HCT116 (cell line): ENCODE results near the gene SOX18. TPM values are rescaled to one million over a fixed set of nuclear protein-coding genes. Genes with fewer than 3 reads are reported as not detected.

Experiments used
- ATAC-seq: fragments of 200-7000 bp; cut with Tn5 transposase; 2 replicates; pipeline ENCODE4 v1.9.1; 2020; ENCODE audit warnings: mild to moderate bottlenecking, moderate library complexity
- BruUV-seq: library from RNA; stranded (reverse); fragments of 400-500 nt; replicated peaks from 2 replicates; lab custom pipeline; 2021; lab: Mats Ljungman, UMichigan
- CTCF ChIA-PET: fragments of 300-600 bp; sonication (Branson Sonifier 250); formaldehyde crosslinking; loops from one replicate; lab custom pipeline; 2021; ENCODE audit warnings: antibody characterized with exemption; lab: Charles Lee
- POLR2A ChIA-PET: fragments of 300-600, 350-600 bp; sonication (Branson Sonifier 250); formaldehyde crosslinking; loops from one replicate; lab custom pipeline; 2021; ENCODE audit warnings: antibody characterized with exemption; lab: Charles Lee
- RAD21 ChIA-PET, 2 experiments: fragments of 300-600 bp; sonication (Branson Sonifier 250); formaldehyde crosslinking; loops; one replicate each; lab custom pipeline; 2023; ENCODE audit warnings: low total read pairs in 2 of 2; ENCODE audit not compliant: uncharacterized antibody in 2 of 2, unreplicated experiment in 2 of 2, low non-redundant PET in 1 of 2; lab: Charles Lee
- DNase-seq: peaks from one replicate; pipeline ENCODE4 v3.0.0-alpha.2; 2010; ENCODE audit warnings: low read depth, low spot score
- H2AFZ ChIP-seq: fragments of 200-600 bp; shearing (Covaris generic), sonication (generic); 2 replicates; pipeline ENCODE4 v1.6.1; 2017; ENCODE audit warnings: low read depth, mixed run types, mixed read lengths, antibody characterized with exemption, low read length; ENCODE audit not compliant: poor library complexity, severe bottlenecking
- H3K27ac ChIP-seq: 2 replicates; pipeline ENCODE4 v1.5.1; 2012; ENCODE audit warnings: low read depth, low read length
- H3K27me3 ChIP-seq: fragments of 200-600 bp; sonication (generic); 2 replicates; pipeline ENCODE4 v1.6.1; 2016; ENCODE audit warnings: mixed run types, low read length, mixed read lengths; ENCODE audit not compliant: insufficient read depth
- H3K36me3 ChIP-seq, 2 experiments: fragments of 200-500 bp in 1 of 2; fragments of 200-600 bp in 1 of 2; sonication (Bioruptor generic) in 1 of 2; sonication (generic) in 1 of 2; 2 replicates each; pipeline versions ENCODE4 v1.5.1 to v1.6.1; 2014 to 2016; ENCODE audit warnings: low read length in 2 of 2, inconsistent platforms in 1 of 2, mixed read lengths in 1 of 2, mixed run types in 1 of 2; ENCODE audit not compliant: insufficient read depth in 2 of 2, control insufficient read depth in 1 of 2
- H3K4me1 ChIP-seq, 2 experiments: fragments of 200-600 bp in 1 of 2; sonication (generic) in 1 of 2; 2 replicates each; pipeline versions ENCODE4 v1.5.1 to v1.6.1; 2012 to 2017; ENCODE audit warnings: low read length in 2 of 2, inconsistent platforms in 1 of 2, mild to moderate bottlenecking in 1 of 2, mixed read lengths in 1 of 2, mixed run types in 1 of 2, moderate library complexity in 1 of 2; ENCODE audit not compliant: insufficient read depth in 2 of 2, control insufficient read depth in 1 of 2
- H3K4me2 ChIP-seq: fragments of 200-600 bp; sonication (generic); 2 replicates; pipeline ENCODE4 v1.6.1; 2017; ENCODE audit warnings: mixed run types, low read length, mixed read lengths
- H3K4me3 ChIP-seq, 2 experiments: fragments of 200-600 bp in 1 of 2; sonication (generic) in 1 of 2; replicated peaks in 1 of 2; 2 replicates each; pipeline ENCODE4 v1.5.1; 2011 to 2016; ENCODE audit warnings: low read length in 2 of 2, control low read depth in 1 of 2, low read depth in 1 of 2, mild to moderate bottlenecking in 1 of 2, mixed read lengths in 1 of 2, mixed run types in 1 of 2
- H3K79me2 ChIP-seq: fragments of 200-600 bp; sonication (generic); 2 replicates; pipeline ENCODE4 v1.6.1; 2017; ENCODE audit warnings: mild to moderate bottlenecking, mixed run types, low read length, moderate library complexity, mixed read lengths; ENCODE audit not compliant: insufficient read depth
- H3K9ac ChIP-seq: fragments of 200-600 bp; sonication (generic); 2 replicates; pipeline ENCODE4 v1.6.1; 2016; ENCODE audit warnings: low read length, mixed read lengths
- H3K9me2 ChIP-seq: fragments of 200-600 bp; sonication (generic), shearing (Covaris generic); 2 replicates; pipeline ENCODE4 v1.6.1; 2017; ENCODE audit warnings: mixed run types, mild to moderate bottlenecking, moderate library complexity; ENCODE audit not compliant: insufficient read depth
- H3K9me3 ChIP-seq, 2 experiments: fragments of 200-500 bp in 1 of 2; fragments of 200-600 bp in 1 of 2; sonication (Bioruptor generic) in 1 of 2; sonication (generic) in 1 of 2; 2 replicates each; pipeline ENCODE4 v1.6.1; 2014 to 2017; ENCODE audit warnings: low read length in 2 of 2, mixed read lengths in 2 of 2, inconsistent platforms in 1 of 2, low read depth in 1 of 2, mild to moderate bottlenecking in 1 of 2, mixed run types in 1 of 2, moderate library complexity in 1 of 2; ENCODE audit not compliant: control insufficient read depth in 1 of 2, insufficient read depth in 1 of 2
- H4K20me1 ChIP-seq: fragments of 200-600 bp; sonication (generic), shearing (Covaris generic); 2 replicates; pipeline ENCODE4 v1.6.1; 2017; ENCODE audit warnings: mixed run types, mild to moderate bottlenecking, moderate library complexity; ENCODE audit not compliant: insufficient read depth
- CBX3 ChIP-seq: IDR thresholded peaks from 2 replicates; pipeline ENCODE4 v1.6.1; 2012; ENCODE audit warnings: low read depth
- CTCF ChIP-seq, 3 experiments: fragments of 200-600 bp in 1 of 3; sonication (generic) in 1 of 3; IDR thresholded peaks in 2 of 3; conservative IDR thresholded peaks in 1 of 3; 2 replicates each; pipeline ENCODE4 v1.5.1; 2012 to 2017; ENCODE audit warnings: low read depth in 2 of 3, low read length in 2 of 3, antibody characterized with exemption in 1 of 3, borderline replicate concordance in 1 of 3, control low read depth in 1 of 3, mild to moderate bottlenecking in 1 of 3, mixed read lengths in 1 of 3, mixed run types in 1 of 3, moderate library complexity in 1 of 3; ENCODE audit not compliant: insufficient read depth in 1 of 3
- EGR1 ChIP-seq: IDR thresholded peaks from 2 replicates; pipeline ENCODE4 v1.6.1; 2012; ENCODE audit warnings: low read depth
- ELF1 ChIP-seq: IDR thresholded peaks from 2 replicates; pipeline ENCODE4 v1.6.1; 2012; ENCODE audit warnings: low read depth, borderline replicate concordance
- EZH2 ChIP-seq: fragments of 200-600 bp; sonication (generic); IDR thresholded peaks from 2 replicates; pipeline ENCODE4 v1.6.1; 2017; ENCODE audit warnings: antibody characterized with exemption, mixed run types
- EZH2phosphoT487 ChIP-seq: fragments of 200-600 bp; IDR thresholded peaks from 2 replicates; pipeline ENCODE4 v1.6.1; 2018; ENCODE audit warnings: antibody characterized with exemption, borderline replicate concordance
- FOSL1 ChIP-seq: IDR thresholded peaks from 2 replicates; pipeline ENCODE4 v1.6.1; 2012; ENCODE audit warnings: low read depth
- JUND ChIP-seq: IDR thresholded peaks from 2 replicates; pipeline ENCODE4 v1.6.1; 2012
- MAX ChIP-seq: IDR thresholded peaks from 2 replicates; pipeline ENCODE4 v1.6.1; 2012
- POLR2A ChIP-seq: IDR thresholded peaks from 2 replicates; pipeline ENCODE4 v1.7.0; 2011; ENCODE audit warnings: borderline replicate concordance; ENCODE audit not compliant: insufficient read depth, insufficient read length; ENCODE audit errors: extremely low read depth
- POLR2AphosphoS5 ChIP-seq: IDR thresholded peaks from 2 replicates; pipeline ENCODE4 v1.6.1; 2011; ENCODE audit warnings: mild to moderate bottlenecking, low read depth, low read length, moderate library complexity
- RAD21 ChIP-seq: IDR thresholded peaks from 2 replicates; pipeline ENCODE4 v1.6.1; 2012; ENCODE audit warnings: low read depth, mild to moderate bottlenecking
- SIN3A ChIP-seq: IDR thresholded peaks from 2 replicates; pipeline ENCODE4 v1.6.1; 2012; ENCODE audit warnings: low read depth
- TCF7L2 ChIP-seq: IDR thresholded peaks from 2 replicates; pipeline ENCODE4 v1.7.0; 2011; ENCODE audit warnings: borderline replicate concordance, inconsistent platforms; ENCODE audit not compliant: insufficient read depth, insufficient read length; ENCODE audit errors: extremely low read depth
- YY1 ChIP-seq: IDR thresholded peaks from 2 replicates; pipeline ENCODE4 v1.6.1; 2011; ENCODE audit warnings: low read length, low read depth, moderate library complexity, mild to moderate bottlenecking; ENCODE audit not compliant: insufficient replicate concordance; ENCODE audit errors: extremely low read depth
- ZFX ChIP-seq: fragments of 450-650 bp; IDR thresholded peaks from 2 replicates; pipeline ENCODE4 v1.6.1; 2017
- ZNF274 ChIP-seq: fragments of 200-500 bp; sonication (Bioruptor generic); IDR thresholded peaks from 2 replicates; pipeline ENCODE4 v1.6.1; 2014; ENCODE audit warnings: mild to moderate bottlenecking, low read depth, low read length, inconsistent platforms
- intact Hi-C: fragments of 100-400 bp; cut with micrococcal nuclease; formaldehyde crosslinking; loops from 2 replicates; pipeline ENCODE4 v1.10.0; 2022
- total RNA-seq: library from RNA; stranded (reverse); gene quantifications from one replicate; pipeline ENCODE4 v1.2.1, GENCODE V29; 2021; ENCODE audit not compliant: unreplicated experiment
- TF ChIP-seq, protein P1 (sequence below): IDR thresholded peaks from 2 replicates; pipeline ENCODE4 v1.6.1; 2012; ENCODE audit warnings: low read depth
- TF ChIP-seq, protein P2 (sequence below): IDR thresholded peaks from 2 replicates; pipeline ENCODE4 v1.6.1; 2011; ENCODE audit warnings: mild to moderate bottlenecking, low read length, moderate library complexity; ENCODE audit not compliant: insufficient replicate concordance; ENCODE audit errors: extremely low read depth

SOX18 gene
- total RNA-seq, 1 experiment from 2014 or later: 3.3 TPM

- Histone ChIP-seq H3K4me2 (no peak overlapping the region), H3K4me3 (no peak overlapping the region), H4K20me1 (no peaks in the 10 kb centered on the region), H3K9me2 (no peaks in the 10 kb centered on the region), H3K79me2 (no peaks in the 10 kb centered on the region), H2AFZ (no peak overlapping the region), H3K9ac (no peak overlapping the region), H3K9me3 (no peaks in the 10 kb centered on the region), H3K36me3 (peaks cover 3 to 4% of the 10 kb centered on the region in 2 experiments; a peak in 2 of 4 replicates), H3K4me1 (peaks cover 0 to 15% of the 10 kb centered on the region in 2 experiments; a peak in 2 of 4 replicates), H3K27me3 (no peaks in the 10 kb centered on the region), H3K27ac (no peak overlapping the region)
- no TSS peak for BruUV-seq
- ChIA-PET RAD21 (no interaction called here), CTCF (no interaction called here), POLR2A (no interaction called here)
- TF ChIP-seq TCF7L2 (no peak), EZH2phosphoT487 (no peak), CTCF (IDR thresholded peaks at IDR 0.05 in 2 of 3, conservative IDR thresholded peaks at IDR 0.05 in 1 of 3; ENCODE audit: borderline replicate concordance in 1 of 3, insufficient read depth in 1 of 3, low read depth in 2 of 3, low read length in 2 of 3) (no peak), SIN3A (no peak), FOSL1 (no peak), YY1 (no peak), JUND (no peak), ELF1 (no peak), MAX (no peak), ZNF274 (no peak), RAD21 (no peak), EZH2 (no peak), ZFX (no peak), POLR2AphosphoS5 (no peak), CBX3 (no peak), POLR2A (no peak), EGR1 (no peak)
- TF ChIP-seq, protein P1, sequence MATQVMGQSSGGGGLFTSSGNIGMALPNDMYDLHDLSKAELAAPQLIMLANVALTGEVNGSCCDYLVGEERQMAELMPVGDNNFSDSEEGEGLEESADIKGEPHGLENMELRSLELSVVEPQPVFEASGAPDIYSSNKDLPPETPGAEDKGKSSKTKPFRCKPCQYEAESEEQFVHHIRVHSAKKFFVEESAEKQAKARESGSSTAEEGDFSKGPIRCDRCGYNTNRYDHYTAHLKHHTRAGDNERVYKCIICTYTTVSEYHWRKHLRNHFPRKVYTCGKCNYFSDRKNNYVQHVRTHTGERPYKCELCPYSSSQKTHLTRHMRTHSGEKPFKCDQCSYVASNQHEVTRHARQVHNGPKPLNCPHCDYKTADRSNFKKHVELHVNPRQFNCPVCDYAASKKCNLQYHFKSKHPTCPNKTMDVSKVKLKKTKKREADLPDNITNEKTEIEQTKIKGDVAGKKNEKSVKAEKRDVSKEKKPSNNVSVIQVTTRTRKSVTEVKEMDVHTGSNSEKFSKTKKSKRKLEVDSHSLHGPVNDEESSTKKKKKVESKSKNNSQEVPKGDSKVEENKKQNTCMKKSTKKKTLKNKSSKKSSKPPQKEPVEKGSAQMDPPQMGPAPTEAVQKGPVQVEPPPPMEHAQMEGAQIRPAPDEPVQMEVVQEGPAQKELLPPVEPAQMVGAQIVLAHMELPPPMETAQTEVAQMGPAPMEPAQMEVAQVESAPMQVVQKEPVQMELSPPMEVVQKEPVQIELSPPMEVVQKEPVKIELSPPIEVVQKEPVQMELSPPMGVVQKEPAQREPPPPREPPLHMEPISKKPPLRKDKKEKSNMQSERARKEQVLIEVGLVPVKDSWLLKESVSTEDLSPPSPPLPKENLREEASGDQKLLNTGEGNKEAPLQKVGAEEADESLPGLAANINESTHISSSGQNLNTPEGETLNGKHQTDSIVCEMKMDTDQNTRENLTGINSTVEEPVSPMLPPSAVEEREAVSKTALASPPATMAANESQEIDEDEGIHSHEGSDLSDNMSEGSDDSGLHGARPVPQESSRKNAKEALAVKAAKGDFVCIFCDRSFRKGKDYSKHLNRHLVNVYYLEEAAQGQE: no peak
- TF ChIP-seq, protein P2, sequence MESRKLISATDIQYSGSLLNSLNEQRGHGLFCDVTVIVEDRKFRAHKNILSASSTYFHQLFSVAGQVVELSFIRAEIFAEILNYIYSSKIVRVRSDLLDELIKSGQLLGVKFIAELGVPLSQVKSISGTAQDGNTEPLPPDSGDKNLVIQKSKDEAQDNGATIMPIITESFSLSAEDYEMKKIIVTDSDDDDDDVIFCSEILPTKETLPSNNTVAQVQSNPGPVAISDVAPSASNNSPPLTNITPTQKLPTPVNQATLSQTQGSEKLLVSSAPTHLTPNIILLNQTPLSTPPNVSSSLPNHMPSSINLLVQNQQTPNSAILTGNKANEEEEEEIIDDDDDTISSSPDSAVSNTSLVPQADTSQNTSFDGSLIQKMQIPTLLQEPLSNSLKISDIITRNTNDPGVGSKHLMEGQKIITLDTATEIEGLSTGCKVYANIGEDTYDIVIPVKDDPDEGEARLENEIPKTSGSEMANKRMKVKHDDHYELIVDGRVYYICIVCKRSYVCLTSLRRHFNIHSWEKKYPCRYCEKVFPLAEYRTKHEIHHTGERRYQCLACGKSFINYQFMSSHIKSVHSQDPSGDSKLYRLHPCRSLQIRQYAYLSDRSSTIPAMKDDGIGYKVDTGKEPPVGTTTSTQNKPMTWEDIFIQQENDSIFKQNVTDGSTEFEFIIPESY: no peak
- ATAC-seq (no peak), DNase-seq (no peak)
- intact Hi-C loops: no loop called here
Observed at GRCh38 chr20:64033981-64034493, 15.4 kb downstream of the SOX18 start.
